Right renal pelvis (tissue), 4 donors: ENCODE data around the gene MPRIP. TPM values are rescaled to one million over a fixed set of nuclear protein-coding genes. Genes with fewer than 3 reads are reported as not detected.

Experiments used
- DNase-seq, 4 donors: peaks; one replicate each; pipeline ENCODE4 v3.0.0-alpha.2; 2013; ENCODE audit warnings: low read depth in 4 of 4, low spot score in 3 of 4, missing footprints in 1 of 4
- polyA plus RNA-seq, 4 donors: library from polyadenylated mRNA; unstranded; fragments of 120-200 nt; gene quantifications; one replicate each; pipeline ENCODE4 v1.2.1, GENCODE V29; 2013; ENCODE audit not compliant: insufficient read length in 4 of 4

MPRIP gene
- polyA plus RNA-seq, 4 donors = 140 to 180 (median 164) TPM

DNA sequence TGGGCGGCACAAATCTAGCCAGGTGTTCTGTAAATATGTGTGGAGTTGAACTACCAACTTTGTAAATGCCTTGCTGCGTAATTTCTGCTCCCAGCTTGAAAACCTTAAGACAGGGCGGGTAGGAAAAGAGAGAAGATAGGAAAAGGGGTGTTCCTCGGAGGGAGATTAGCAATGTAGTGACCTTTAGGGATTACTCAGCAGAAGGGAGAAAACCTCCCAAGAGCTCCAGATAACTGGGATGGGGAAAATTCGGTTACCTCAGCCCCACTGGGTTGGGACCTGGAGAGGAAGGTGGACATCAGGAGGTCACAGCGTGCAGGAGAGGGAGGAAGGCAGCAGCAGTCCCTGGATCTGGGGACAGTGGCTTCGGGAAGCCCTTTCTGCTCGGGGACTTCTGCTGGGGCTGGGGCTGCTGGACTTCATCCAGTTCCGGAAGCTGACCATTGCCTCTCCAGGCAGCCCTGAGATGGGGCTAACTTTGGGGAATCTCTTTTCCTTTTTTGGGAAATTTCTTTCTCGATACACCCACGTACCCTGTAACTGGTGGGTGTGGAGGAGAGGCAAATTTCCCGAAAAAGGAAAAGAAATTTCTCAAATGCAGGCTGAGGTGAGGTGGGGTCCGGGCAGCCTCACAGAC, 39.2 kb downstream of the MPRIP start:
- no peak for DNase-seq

GRCh38 chr17:17082878-17083277, 40.6 kb downstream of the MPRIP start:
- DNase-seq = no peak

- DNase-seq = no peak
Observed at GRCh38 chr17:17084317-17084835, 42.1 kb downstream of the MPRIP start.

GRCh38 chr17:17084941-17085340, 42.7 kb downstream of the MPRIP start:
- no peak for DNase-seq

DNA sequence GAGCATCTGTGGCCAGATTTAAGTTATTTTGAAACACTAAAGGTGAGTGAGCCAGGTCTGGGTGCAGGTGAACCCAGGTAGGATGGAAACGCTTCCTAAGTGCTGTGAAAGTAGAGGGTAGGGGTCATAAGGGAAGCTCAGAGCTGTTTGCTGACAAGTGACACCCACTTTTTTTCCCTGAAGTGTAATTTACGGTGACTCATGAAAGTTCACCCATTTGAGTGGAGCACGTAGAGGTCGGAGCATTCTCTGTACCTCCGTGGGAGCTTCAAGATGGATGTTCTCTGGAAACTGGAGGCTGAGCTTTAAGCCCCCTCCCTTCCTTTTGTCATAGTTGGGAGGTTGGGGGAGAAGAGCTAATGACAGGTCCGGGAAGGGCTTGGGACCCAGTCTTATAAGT, 44.3 kb downstream of the MPRIP start:
- DNase-seq = no peak

GRCh38 chr17:17087424-17088015, 45.3 kb downstream of the MPRIP start:
- no peak for DNase-seq

DNA sequence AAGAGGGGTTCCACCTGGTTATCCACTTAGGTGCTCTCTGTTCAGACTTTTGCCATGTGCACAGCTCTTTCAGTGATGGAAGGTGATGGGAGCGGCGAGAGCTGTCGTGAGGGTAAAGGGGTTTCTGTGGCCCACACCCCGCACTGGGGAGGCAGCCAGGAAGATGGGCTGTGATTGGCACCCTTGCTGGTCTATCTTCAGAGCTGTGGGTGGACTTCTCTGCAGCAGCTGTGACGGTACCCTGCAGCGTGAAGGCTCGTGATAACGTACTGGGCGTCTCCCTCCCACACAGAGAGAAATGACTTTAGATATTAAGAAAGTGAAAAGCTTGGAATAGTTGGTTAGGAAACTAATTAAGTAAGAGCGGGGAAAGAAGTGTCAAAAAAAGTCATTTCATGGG, 45.8 kb downstream of the MPRIP start:
- DNase-seq = no peak

DNA sequence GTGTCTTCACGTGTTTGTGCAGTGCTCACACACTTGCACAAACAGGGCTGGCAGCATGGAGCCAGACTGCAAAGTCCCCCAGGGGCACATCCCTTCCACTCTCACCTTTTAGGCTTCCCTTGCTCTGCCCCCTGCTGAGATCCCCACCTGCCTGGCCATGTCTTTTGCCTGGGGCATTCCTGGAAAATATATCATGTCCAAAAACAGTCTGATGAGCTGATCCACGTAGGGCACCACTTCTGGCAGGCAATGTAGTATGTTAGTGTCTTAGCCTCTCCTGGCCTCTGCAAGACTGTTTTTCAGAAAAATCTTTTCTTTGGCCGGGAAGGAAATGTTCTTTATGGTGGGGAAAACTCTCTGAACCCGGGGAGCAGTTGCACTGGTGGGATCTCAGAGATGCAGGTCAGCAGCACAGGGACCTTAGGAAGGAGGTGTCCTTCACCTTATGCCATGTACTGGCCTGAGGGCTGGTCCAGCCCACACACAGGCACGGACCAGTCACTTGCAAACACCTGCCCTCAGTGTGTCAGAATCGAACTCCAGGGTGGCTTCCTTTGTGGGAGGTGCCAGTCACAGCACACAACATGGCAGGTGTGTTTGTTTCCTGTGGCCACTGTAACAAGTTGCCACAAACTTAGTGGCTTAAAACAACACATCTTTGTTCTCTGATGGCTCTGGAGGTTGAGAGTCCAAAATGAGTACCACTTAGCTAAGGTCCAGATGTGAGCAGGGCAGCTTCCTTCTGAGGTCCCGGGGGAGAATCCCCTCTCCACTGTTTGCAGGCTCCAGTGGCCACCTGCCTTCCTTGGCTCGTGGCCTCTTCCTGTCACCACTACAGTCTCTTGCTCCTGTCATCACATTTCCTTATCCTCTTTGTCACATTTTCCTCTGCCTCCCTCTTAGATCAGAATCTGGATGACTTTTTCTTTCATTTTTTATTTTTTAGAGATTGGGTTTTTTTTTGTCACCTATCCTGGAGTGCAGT, 46.6 kb downstream of the MPRIP start:
- DNase-seq = no peak

DNA sequence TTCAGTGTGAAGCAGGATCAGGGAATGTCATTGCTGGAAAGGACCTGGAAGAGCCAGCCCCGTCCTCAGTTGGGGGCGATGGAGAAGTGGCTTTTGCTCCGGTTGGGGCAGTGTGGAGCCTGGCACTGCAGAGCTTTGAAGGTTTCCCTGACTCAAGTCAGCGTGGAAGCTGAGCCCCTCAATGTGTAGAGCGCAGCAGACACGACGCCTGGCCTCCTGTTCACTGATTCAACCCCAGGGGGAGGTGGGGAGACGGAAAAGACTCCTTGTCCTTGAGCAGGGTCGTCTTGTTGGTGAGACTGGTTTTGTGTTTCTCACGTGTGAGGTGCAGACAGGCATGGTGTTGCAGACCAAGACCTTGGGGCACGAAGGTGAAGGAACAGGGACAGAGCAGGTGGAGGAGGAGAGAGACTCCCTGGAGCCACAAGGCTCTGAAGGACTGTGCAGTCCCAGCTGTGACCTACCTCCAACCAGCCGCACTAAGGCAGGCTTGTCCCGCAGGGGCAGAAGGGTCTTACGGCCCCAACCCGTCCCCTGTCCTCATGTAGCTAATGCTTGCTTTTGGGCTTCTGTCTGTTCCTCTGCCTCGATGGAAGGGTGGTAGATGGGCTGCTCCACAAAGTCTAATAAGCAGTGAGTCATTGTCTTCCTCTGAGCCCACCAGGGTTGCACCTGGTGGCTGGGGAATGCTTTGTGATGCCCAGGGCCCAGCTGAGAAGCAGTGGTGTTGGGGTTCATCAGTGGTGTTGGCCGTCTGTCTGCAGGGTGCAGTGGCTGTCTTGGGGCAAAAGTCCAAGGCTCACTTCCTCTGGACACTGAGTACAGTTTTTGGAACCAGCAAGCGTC, 47.8 kb downstream of the MPRIP start:
- DNase-seq = no peak

DNA sequence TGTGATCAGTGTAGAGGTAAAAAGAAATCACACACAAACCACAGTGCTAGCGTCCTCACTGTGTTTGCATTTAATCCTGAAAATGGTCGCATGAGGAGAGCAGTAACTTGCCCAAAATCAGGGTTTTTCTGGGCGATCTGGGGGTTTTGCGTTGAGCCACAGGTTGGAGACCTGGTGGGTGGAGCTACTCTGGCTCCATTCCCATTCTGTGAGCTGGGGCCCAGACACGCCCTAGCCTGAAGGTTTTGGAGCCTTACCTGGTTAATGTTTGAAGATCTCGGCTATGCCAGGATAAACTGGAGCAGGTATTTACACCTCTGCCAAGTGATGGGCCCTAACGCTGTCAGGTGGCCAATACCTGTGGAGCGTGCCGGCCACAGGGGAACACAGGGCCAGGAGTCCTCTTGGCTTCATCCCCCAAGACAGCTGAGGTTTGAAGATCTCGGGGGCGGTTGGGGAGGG, 48.4 kb downstream of the MPRIP start:
- DNase-seq = no peak

DNA sequence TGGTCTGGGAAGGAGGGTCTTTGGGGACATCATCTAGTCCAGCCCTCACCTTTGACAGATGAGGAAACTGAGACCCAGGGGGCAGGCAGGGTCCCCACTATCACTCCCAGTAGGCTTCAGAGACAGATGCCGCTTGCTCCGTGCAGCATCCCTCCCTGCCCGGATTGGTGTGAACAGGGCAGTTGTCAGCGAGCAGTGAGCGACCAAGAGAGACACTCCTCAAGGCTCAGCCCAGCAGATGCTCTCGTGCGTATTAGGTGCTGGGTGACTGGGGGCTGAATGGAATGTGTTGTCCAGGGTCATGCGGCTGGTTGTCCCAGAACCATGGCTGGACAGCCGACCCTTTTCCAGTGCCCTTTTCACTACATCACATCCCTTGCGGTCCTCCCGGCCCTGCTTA, 49.0 kb downstream of the MPRIP start:
- no peak for DNase-seq

DNA sequence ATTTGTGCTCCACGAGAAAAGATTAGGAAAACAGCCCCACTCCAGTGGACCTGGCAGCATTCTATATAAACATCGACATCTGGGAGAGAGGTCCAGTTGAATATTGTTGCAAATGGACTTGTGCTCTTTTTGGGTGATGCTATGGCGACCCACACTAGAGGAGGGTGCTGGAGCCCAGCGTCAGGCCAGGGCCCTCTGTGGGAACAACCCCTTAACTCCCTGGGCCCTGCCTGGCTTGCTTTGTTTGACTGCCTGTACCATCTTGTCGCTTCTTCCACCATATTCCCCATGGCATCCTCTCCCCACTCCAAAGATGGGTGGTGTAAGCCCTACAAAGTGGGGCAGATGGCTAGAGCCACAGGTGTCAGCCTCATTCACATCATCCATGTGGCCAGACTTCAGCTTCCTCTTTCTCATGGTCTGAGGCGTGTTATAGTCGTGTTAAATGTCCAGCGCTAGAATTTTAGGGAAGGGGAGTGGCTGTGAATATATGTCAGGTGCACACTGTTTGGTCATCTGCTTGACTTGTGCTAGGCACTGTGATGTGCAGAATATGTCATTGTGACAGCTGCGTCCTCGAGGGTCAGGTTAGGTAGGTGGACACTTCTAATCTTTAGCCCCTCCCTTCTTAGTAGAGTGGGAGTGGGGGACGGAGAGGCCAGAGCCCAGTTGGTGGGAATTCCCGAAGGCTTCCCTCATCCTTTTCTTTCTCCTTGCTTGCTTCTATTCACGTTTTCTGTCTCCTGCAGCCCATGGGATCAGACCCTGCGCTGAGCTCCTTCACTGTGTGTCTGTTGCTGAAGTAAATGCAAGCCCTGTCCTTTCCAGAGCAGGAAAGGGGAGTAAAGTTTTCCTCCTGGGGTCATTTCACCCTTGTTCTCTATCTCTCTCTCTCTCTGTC, 49.8 kb downstream of the MPRIP start:
- DNase-seq = no peak

DNA sequence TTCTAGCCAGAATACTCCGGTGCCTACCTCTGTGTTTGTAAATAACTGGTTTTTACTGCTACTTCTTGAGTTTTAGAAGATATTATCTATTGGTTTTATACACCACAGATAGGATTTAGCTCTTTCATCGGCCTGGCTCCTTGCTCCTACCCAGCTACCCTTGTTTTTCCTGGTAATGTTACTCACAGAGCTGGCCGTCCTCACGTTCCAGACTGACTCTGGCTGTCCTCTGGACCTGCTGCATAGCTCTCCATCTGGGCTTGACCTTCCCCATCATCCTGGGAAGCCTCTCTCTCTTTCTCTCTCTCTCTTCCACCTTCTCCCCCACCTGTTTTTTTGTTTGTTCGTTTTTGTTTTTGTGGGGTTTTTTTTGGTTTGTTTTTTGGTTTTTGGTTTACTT, 51.5 kb downstream of the MPRIP start:
- no peak for DNase-seq

GRCh38 chr17:17096438-17097178, 54.4 kb downstream of the MPRIP start:
- DNase-seq = no peak

DNA sequence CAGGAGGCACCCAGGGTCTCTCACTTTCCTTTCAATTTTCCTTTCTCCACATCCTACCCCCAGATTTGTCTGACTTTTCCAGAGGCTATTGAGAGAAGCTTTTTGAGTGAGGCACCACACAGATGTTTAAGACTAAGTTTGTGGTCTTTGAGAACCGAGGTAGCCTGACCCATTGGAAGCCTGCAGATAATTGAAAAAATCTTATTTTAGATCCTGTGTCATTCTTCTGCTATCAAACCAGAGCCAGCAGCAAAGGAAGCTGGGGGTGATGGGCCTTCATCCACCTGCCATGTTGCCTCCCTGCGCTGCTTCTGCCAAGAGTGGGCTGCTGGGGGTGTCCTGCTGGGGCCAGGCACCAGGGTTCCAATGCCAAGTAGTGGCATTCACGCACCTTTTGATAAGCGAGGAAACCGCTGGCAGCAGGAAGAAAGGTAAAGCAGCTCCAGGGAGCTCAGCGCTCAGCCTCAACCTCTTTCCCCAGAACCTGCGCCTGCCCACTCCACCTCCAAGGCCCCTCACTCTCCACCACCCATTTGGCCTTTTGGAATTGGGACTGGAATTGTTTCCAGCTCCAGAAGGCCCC, 55.6 kb downstream of the MPRIP start:
- DNase-seq = no peak

GRCh38 chr17:17098551-17099179, 56.4 kb downstream of the MPRIP start:
- peak; percentile 47 to 68 (median 56) for DNase-seq

DNA sequence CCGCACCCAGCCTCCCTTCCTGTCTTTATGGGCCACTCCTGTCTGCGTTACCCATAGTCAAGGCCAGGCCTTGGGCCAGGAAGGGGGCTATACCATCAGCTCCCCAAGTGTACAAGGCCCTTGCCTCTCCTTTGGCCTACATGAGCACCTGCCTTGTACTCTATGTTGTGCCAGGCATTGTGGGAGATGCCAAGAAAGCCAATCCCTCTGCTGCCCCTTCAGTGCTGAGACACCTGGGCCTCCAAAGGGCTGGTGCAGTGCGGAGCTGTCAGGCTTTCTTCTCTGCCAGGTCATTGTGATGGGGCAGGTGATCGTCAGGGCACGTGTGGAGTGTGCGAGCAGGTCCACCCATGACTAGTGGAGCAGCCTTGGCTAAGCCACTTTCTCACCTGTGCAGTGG, 59.9 kb downstream of the MPRIP start:
- no peak for DNase-seq

DNA sequence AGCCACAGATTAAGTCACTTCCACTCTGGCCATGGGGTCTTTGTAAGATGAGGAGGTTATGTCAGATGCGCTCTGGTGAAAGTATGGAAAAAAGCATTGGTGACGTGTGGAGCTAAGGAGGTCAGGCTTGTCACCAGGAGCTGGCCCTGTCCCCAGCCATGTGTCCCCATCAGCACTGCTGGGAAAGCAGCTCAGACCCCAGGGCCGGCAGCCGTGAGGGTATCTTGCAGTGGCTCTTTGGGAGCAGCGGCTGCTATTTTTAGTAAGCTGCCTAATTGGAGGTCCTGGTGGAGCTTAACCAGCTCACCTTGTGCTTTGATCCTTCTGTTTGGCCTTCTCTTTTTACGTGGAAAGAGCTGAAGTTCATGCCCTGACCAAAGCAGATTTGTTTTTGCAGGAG, 60.9 kb downstream of the MPRIP start:
- DNase-seq = no peak
